Measurements from ENCODE around the gene APOBR.
"Not testable (repeated sequence)": the region's sequence is repeated elsewhere in the genome, so short reads cannot be mapped to it uniquely, and the experiment has no call there.

- TF ChIP-seq CTCF, POLR2A (IDR thresholded peaks at IDR 0.05): not testable (repeated sequence)
Observed at GRCh38 chr16:28500476-28501180, 6.2 kb downstream of the APOBR start.

All from testis (tissue), 2 donors.